Esophagus (tissue), 2 donors: ENCODE results near the gene ERGIC1. TPM values are rescaled to one million over a fixed set of nuclear protein-coding genes. Genes with fewer than 3 reads are reported as not detected.

Source experiments
- H3K27ac ChIP-seq, 2 donors: one replicate each; pipeline ENCODE4 v1.5.1; 2013; ENCODE audit warnings: low read depth in 2 of 2, mild to moderate bottlenecking in 2 of 2, inconsistent platforms in 1 of 2, low read length in 1 of 2, moderate library complexity in 1 of 2
- H3K27me3 ChIP-seq, 2 donors: one replicate each; pipeline ENCODE4 v1.6.1; 2013; ENCODE audit warnings: low read length in 2 of 2, control low read depth in 1 of 2, mild to moderate bottlenecking in 1 of 2; ENCODE audit not compliant: insufficient read depth in 2 of 2, control insufficient read depth in 1 of 2
- H3K36me3 ChIP-seq, 2 donors: one replicate each; pipeline ENCODE4 v1.6.1; 2013; ENCODE audit warnings: low read length in 1 of 2; ENCODE audit not compliant: control insufficient read depth in 2 of 2, insufficient read depth in 2 of 2
- H3K4me1 ChIP-seq, 2 donors: one replicate each; pipeline ENCODE4 v1.6.1; 2013; ENCODE audit warnings: low read length in 1 of 2; ENCODE audit not compliant: control insufficient read depth in 2 of 2, insufficient read depth in 2 of 2
- H3K4me3 ChIP-seq, 2 donors: one replicate each; pipeline ENCODE4 v1.5.1; 2013; ENCODE audit warnings: low read length in 2 of 2, mild to moderate bottlenecking in 2 of 2, low read depth in 1 of 2, moderate library complexity in 1 of 2
- H3K9me3 ChIP-seq, 2 donors: one replicate each; pipeline ENCODE4 v1.6.1; 2013; ENCODE audit warnings: mild to moderate bottlenecking in 2 of 2, low read depth in 1 of 2, low read length in 1 of 2, moderate library complexity in 1 of 2; ENCODE audit not compliant: control insufficient read depth in 2 of 2, insufficient read depth in 1 of 2
- WGBS, 2 donors: extraction: QIAGEN DNeasy Blood & Tissue Kit; methylation state at CpG; one replicate each; pipeline ENCODE4 v1.1.7; 2013; 5-methylcytosine and 5-hydroxymethylcytosine counted together
- polyA plus RNA-seq, 2 donors: library from polyadenylated mRNA; stranded (reverse); fragments of 200-250 nt; gene quantifications; one replicate each; pipeline ENCODE4 v1.2.3, GENCODE V29; 2013
- donor health status: healthy with polysubstance abuse.
- donor health status: Bipolar disorder and iron deficiency.

The ERGIC1 gene
- polyA plus RNA-seq, 2 donors, result 45.2 to 47.1 TPM

GRCh38 chr5:172906436-172906835, 72.4 kb downstream of the ERGIC1 start:
- 72 to 79% methylated on average over 6 of the region's 6 CpGs for WGBS, 2 donors
- H3K9me3 ChIP-seq, result no peaks in the 10 kb centered on the region
- H3K27ac ChIP-seq, result peak overlapping the region; percentile 96
- H3K4me3 ChIP-seq, result no peak overlapping the region
- H3K36me3 ChIP-seq, result peaks cover 0 to 7% of the 10 kb centered on the region in 2 donors
- H3K4me1 ChIP-seq, result peaks cover 2 to 33% of the 10 kb centered on the region in 2 donors
- no peaks in the 10 kb centered on the region for H3K27me3 ChIP-seq

- Histone ChIP-seq H3K4me3 (no peak overlapping the region), H3K27ac (peak overlapping the region in 1 of 2 donors; percentile 34), H3K9me3 (no peaks in the 10 kb centered on the region), H3K36me3 (peaks cover 0 to 7% of the 10 kb centered on the region in 2 donors), H3K27me3 (no peaks in the 10 kb centered on the region), H3K4me1 (peaks cover 2 to 31% of the 10 kb centered on the region in 2 donors)
- 82 to 87% methylated on average over 10 of the region's 10 CpGs for WGBS, 2 donors
Observed at GRCh38 chr5:172906888-172907287, 72.8 kb downstream of the ERGIC1 start.

- no peaks in the 10 kb centered on the region for H3K27me3 ChIP-seq
- H3K9me3 ChIP-seq, result no peaks in the 10 kb centered on the region
- H3K4me1 ChIP-seq, result peaks cover 2 to 25% of the 10 kb centered on the region in 2 donors
- H3K4me3 ChIP-seq, result no peak overlapping the region
- WGBS, 2 donors, result 91 to 92% methylated on average over 4 of the region's 4 CpGs
- no peak overlapping the region for H3K27ac ChIP-seq
- H3K36me3 ChIP-seq, result peaks cover 0 to 7% of the 10 kb centered on the region in 2 donors
Observed at GRCh38 chr5:172907657-172908056, 73.6 kb downstream of the ERGIC1 start.

- WGBS, 2 donors, result 72 to 80% methylated on average over 10 of the region's 10 CpGs
- Histone ChIP-seq H3K4me3 (no peak overlapping the region), H3K36me3 (peaks cover 0 to 8% of the 10 kb centered on the region in 2 donors), H3K9me3 (no peaks in the 10 kb centered on the region), H3K4me1 (peaks cover under 1 to 17% of the 10 kb centered on the region in 2 donors), H3K27me3 (no peaks in the 10 kb centered on the region), H3K27ac (peak overlapping the region in 1 of 2 donors; percentile 3)
Observed at GRCh38 chr5:172908662-172909061, 74.6 kb downstream of the ERGIC1 start.

- H3K9me3 ChIP-seq, result no peaks in the 10 kb centered on the region
- H3K4me3 ChIP-seq, result no peak overlapping the region
- H3K36me3 ChIP-seq, result peaks cover 0 to 17% of the 10 kb centered on the region in 2 donors
- H3K27me3 ChIP-seq, result no peaks in the 10 kb centered on the region
- 74 to 81% methylated on average over 8 of the region's 8 CpGs for WGBS, 2 donors
- H3K27ac ChIP-seq, result peak overlapping the region in 1 of 2 donors; percentile 15
- H3K4me1 ChIP-seq, result peaks cover 0 to 7% of the 10 kb centered on the region in 2 donors
Observed at GRCh38 chr5:172909931-172910502, 76.0 kb downstream of the ERGIC1 start.

GRCh38 chr5:172910828-172911627, 77.0 kb downstream of the ERGIC1 start:
- Histone ChIP-seq H3K27ac (peak overlapping the region; percentile 14 to 27), H3K36me3 (peaks cover 4 to 27% of the 10 kb centered on the region in 2 donors), H3K9me3 (no peaks in the 10 kb centered on the region)

GRCh38 chr5:172911628-172911880, 77.5 kb downstream of the ERGIC1 start:
- WGBS, 2 donors, result 59% methylated on average over 2 of the region's 2 CpGs
- H3K4me3 ChIP-seq, result no peak overlapping the region
- H3K27me3 ChIP-seq, result no peaks in the 10 kb centered on the region
- peak overlapping the region in 1 of 2 donors; percentile 14 for H3K27ac ChIP-seq
- no peaks in the 10 kb centered on the region for H3K4me1 ChIP-seq
- H3K36me3 ChIP-seq, result peaks cover 4 to 29% of the 10 kb centered on the region in 2 donors
- H3K9me3 ChIP-seq, result no peaks in the 10 kb centered on the region

More at GRCh38 chr5:172910828-172911627, 77.0 kb downstream of the ERGIC1 start:
- no peaks in the 10 kb centered on the region for H3K27me3 ChIP-seq
- whole genome bisulfite sequencing, 2 donors, result 64 to 70% methylated on average over 9 of the region's 9 CpGs
- H3K4me3 ChIP-seq, result no peak overlapping the region
- peaks cover 0 to 3% of the 10 kb centered on the region in 2 donors for H3K4me1 ChIP-seq

GRCh38 chr5:172911976-172912375, 77.9 kb downstream of the ERGIC1 start:
- Histone ChIP-seq H3K4me3 (no peak overlapping the region), H3K27ac (peak overlapping the region in 1 of 2 donors; percentile 14), H3K4me1 (no peaks in the 10 kb centered on the region), H3K36me3 (peaks cover 4 to 29% of the 10 kb centered on the region in 2 donors), H3K27me3 (no peaks in the 10 kb centered on the region), H3K9me3 (no peaks in the 10 kb centered on the region)
- 83 to 88% methylated on average over 1 of the region's 1 CpG for WGBS, 2 donors

- WGBS, 2 donors, result 85 to 88% methylated on average over 11 of the region's 11 CpGs
- H3K36me3 ChIP-seq, result peaks cover 4 to 33% of the 10 kb centered on the region in 2 donors
- no peaks in the 10 kb centered on the region for H3K9me3 ChIP-seq
- no peaks in the 10 kb centered on the region for H3K27me3 ChIP-seq
- H3K27ac ChIP-seq, result no peak overlapping the region
- H3K4me1 ChIP-seq, result no peaks in the 10 kb centered on the region
- H3K4me3 ChIP-seq, result no peak overlapping the region
Observed at GRCh38 chr5:172913117-172913850, 79.2 kb downstream of the ERGIC1 start.
